ENCODE data around the gene FUCA1. TPM values are rescaled to one million over a fixed set of nuclear protein-coding genes. Genes with fewer than 3 reads are reported as not detected.

The FUCA1 gene
- total and polyA plus RNA-seq, 10 of the 15 experiments (the other 5 are each of a cell fraction or from before 2014, with no cell fraction given) = 33.3 to 117 (median 52.6) TPM

DNA sequence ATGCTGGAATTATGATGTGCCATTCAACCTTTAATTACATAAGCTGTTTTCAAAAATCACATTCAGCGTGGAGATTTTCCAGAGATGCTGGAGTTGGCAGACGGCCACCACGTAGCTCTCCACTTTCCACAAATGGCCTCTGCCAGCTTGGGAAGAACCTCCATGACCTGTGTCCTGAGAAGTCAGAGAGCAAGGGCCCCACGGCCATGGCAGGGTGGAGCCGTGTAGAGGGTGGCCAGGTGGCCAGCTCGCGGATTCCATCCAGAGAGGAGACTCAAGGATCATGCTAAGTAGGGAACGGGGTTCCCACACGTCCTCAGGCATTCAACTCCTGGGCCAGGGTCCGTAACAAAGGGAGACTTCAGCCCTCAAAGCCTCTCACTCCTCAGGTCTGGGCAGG lies 66.2 kb downstream of the FUCA1 start:
- Histone ChIP-seq H3K36me3 (ENCODE audit: control insufficient read depth in 2 of 2, insufficient read depth in 2 of 2, low read length in 1 of 2) (peaks cover 3 to 4% of the 10 kb centered on the region in 2 experiments; a peak in 3 of 4 replicates), H3K4me2 (ENCODE audit: control insufficient read depth, insufficient read depth) (no peak overlapping the region), H3K9ac (ENCODE audit: control insufficient read depth, insufficient read depth, low read length) (no peak overlapping the region), H3K27ac (ENCODE audit: control insufficient read depth, insufficient read depth) (no peak overlapping the region), H3K4me3 (0 out of 2 replicates have a peak overlapping the region, but pooled peaks have one; percentile 71), H3K4me1 (ENCODE audit: control insufficient read depth, insufficient read depth, low read length) (peaks cover 9% of the 10 kb centered on the region), H3K9me3 (replicated peaks; ENCODE audit: control insufficient read depth, insufficient read depth, low read length) (no peaks in the 10 kb centered on the region), H4K20me1 (ENCODE audit: control insufficient read depth, insufficient read depth) (no peaks in the 10 kb centered on the region), H3K79me2 (ENCODE audit: control insufficient read depth, insufficient read depth, low read length) (peaks cover 10% of the 10 kb centered on the region), H3K27me3 (replicated peaks in 1 of 2; ENCODE audit: control insufficient read depth in 2 of 2, insufficient read depth in 2 of 2, low read length in 1 of 2) (no peaks in the 10 kb centered on the region), H2AFZ (ENCODE audit: control insufficient read depth, low read depth, low read length) (no peak overlapping the region)
- in situ Hi-C loops (cut with MboI) = loop anchor here (10.0 kb wide), 1 partner anchor 63 kb away; the partner anchor contains the start of gene FUCA1
- FAIRE-seq = no peak
- 78% methylated on average over 10 of the region's 10 CpGs for WGBS (ENCODE audit: insufficient coverage, insufficient replicate concordance, low lambda C conversion rate, missing lambda C conversion rate)
- ChIA-PET SMC1A (ENCODE audit: uncharacterized antibody, unreplicated experiment) (interaction anchor here (1.3 to 3.5 kb wide), 6 partner anchors 8 to 114 kb away, joined by 4 to 16 read pairs (median 8); partner anchors contain the start of gene PITHD1), CTCF (interaction anchor here (0.8 to 7.5 kb wide), 9 partner anchors 9 to 115 kb away, joined by 3 to 63 read pairs (median 6); partner anchors contain the start of genes CNR2, HMGCL and LYPLA2), POLR2A (interaction anchor here (0.5 to 3.0 kb wide), 6 partner anchors 10 to 343 kb away, joined by 3 to 19 read pairs (median 4); partner anchors contain the start of genes HMGCL and PITHD1), RAD21 (ENCODE audit: unreplicated experiment) (interaction anchor here (1.7 to 3.3 kb wide), 4 partner anchors 22 to 114 kb away, joined by 6 to 15 read pairs (median 8); partner anchors contain the start of gene PITHD1)
- no peak for DNase-seq (ENCODE audit: low read depth, low spot score)
- TF ChIP-seq ZNF217 (IDR thresholded peaks at IDR 0.05) = no peak
- TF ChIP-seq NR2F1 (conservative IDR thresholded peaks at IDR 0.05) = no peak
- TF ChIP-seq FOS (IDR thresholded peaks at IDR 0.05; ENCODE audit: borderline replicate concordance, extremely low read depth, insufficient read length) = no peak
- TF ChIP-seq, protein P1, sequence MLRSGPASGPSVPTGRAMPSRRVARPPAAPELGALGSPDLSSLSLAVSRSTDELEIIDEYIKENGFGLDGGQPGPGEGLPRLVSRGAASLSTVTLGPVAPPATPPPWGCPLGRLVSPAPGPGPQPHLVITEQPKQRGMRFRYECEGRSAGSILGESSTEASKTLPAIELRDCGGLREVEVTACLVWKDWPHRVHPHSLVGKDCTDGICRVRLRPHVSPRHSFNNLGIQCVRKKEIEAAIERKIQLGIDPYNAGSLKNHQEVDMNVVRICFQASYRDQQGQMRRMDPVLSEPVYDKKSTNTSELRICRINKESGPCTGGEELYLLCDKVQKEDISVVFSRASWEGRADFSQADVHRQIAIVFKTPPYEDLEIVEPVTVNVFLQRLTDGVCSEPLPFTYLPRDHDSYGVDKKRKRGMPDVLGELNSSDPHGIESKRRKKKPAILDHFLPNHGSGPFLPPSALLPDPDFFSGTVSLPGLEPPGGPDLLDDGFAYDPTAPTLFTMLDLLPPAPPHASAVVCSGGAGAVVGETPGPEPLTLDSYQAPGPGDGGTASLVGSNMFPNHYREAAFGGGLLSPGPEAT (IDR thresholded peaks at IDR 0.05; ENCODE audit: low read depth) = no peak
- TF ChIP-seq MEF2A (IDR thresholded peaks at IDR 0.05; ENCODE audit: insufficient read depth, low read depth, low read length) = no peak
- TF ChIP-seq NRF1 (conservative IDR thresholded peaks at IDR 0.05; ENCODE audit: low read depth, low read length) = no peak
- no peak for TF ChIP-seq CHD2 (IDR thresholded peaks at IDR 0.05; ENCODE audit: borderline replicate concordance, low read depth, low read length)
- no peak for TF ChIP-seq TCF7 (IDR thresholded peaks at IDR 0.05; ENCODE audit: borderline replicate concordance)
- no peak for TF ChIP-seq EP300 (IDR thresholded peaks at IDR 0.05; ENCODE audit: borderline replicate concordance in 1 of 2, control insufficient read depth in 1 of 2, low read depth in 2 of 2, low read length in 2 of 2)
- no peak for TF ChIP-seq RAD51 (IDR thresholded peaks at IDR 0.05)
- no peak for TF ChIP-seq POLR2A (IDR thresholded peaks at IDR 0.05; ENCODE audit: low read depth, low read length)
- no peak for TF ChIP-seq NR2C2 (IDR thresholded peaks at IDR 0.05; ENCODE audit: borderline replicate concordance, control insufficient read depth, insufficient read length, low read depth)
- TF ChIP-seq, protein P2, sequence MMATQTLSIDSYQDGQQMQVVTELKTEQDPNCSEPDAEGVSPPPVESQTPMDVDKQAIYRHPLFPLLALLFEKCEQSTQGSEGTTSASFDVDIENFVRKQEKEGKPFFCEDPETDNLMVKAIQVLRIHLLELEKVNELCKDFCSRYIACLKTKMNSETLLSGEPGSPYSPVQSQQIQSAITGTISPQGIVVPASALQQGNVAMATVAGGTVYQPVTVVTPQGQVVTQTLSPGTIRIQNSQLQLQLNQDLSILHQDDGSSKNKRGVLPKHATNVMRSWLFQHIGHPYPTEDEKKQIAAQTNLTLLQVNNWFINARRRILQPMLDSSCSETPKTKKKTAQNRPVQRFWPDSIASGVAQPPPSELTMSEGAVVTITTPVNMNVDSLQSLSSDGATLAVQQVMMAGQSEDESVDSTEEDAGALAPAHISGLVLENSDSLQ (IDR thresholded peaks at IDR 0.05) = no peak
- no peak for TF ChIP-seq WRNIP1 (IDR thresholded peaks at IDR 0.05; ENCODE audit: borderline replicate concordance, low read depth, low read length)
- no peak for TF ChIP-seq SMAD1 (IDR thresholded peaks at IDR 0.05; ENCODE audit: low read depth, partially characterized antibody)
- TF ChIP-seq GATAD2B (conservative IDR thresholded peaks at IDR 0.05; ENCODE audit: low read depth) = no peak
- no TSS peak for BruUV-seq (replicated peaks)
- intact Hi-C loops (cut with micrococcal nuclease; ENCODE audit: unreplicated experiment) = no loop called here
- ATAC-seq = no peak
